ENCODE data around the gene FAM83G.
"Not testable (repeated sequence)": the region's sequence is repeated elsewhere in the genome, so short reads cannot be mapped to it uniquely, and the experiment has no call there.

DNA sequence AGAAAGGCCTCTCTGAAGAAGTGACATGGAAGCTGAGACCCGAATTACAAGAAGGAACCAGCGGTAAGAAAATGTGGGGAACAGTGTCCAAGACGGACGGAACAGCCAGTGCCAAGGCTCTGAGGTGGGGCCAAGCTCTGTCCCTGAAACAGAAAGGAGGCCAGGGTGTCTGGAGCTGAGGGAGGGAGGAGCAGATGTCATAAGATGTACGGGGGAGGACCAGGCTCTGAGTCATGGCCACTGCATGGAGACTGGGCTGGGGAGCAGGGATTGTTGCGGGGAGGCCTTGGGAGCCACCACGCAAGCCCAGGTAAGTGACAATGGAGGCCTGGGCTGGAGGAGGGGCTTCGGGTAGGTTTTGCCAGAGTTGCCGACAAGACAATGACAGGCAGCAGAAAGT is 40.1 kb upstream of the FAM83G start:
- not testable (repeated sequence) for TF ChIP-seq POLR2A (IDR thresholded peaks at IDR 0.05)
- TF ChIP-seq, protein P1, sequence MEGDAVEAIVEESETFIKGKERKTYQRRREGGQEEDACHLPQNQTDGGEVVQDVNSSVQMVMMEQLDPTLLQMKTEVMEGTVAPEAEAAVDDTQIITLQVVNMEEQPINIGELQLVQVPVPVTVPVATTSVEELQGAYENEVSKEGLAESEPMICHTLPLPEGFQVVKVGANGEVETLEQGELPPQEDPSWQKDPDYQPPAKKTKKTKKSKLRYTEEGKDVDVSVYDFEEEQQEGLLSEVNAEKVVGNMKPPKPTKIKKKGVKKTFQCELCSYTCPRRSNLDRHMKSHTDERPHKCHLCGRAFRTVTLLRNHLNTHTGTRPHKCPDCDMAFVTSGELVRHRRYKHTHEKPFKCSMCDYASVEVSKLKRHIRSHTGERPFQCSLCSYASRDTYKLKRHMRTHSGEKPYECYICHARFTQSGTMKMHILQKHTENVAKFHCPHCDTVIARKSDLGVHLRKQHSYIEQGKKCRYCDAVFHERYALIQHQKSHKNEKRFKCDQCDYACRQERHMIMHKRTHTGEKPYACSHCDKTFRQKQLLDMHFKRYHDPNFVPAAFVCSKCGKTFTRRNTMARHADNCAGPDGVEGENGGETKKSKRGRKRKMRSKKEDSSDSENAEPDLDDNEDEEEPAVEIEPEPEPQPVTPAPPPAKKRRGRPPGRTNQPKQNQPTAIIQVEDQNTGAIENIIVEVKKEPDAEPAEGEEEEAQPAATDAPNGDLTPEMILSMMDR (IDR thresholded peaks at IDR 0.05): not testable (repeated sequence)
